22Rv1 (cell line): ENCODE data around the gene SGSM2.

Experiments
- ZFX ChIP-seq: fragments of 450-650 bp; IDR thresholded peaks from 2 replicates; pipeline ENCODE4 v1.6.1; 2017; ENCODE audit warnings: antibody characterized with exemption, borderline replicate concordance
- TF ChIP-seq, protein P1 (sequence below): fragments of 450-650 bp; IDR thresholded peaks from 2 replicates; pipeline ENCODE4 v1.5.1; 2017; ENCODE audit warnings: mild to moderate bottlenecking

GRCh38 chr17:2423271-2423670, 86.0 kb downstream of the SGSM2 start:
- TF ChIP-seq, protein P1, sequence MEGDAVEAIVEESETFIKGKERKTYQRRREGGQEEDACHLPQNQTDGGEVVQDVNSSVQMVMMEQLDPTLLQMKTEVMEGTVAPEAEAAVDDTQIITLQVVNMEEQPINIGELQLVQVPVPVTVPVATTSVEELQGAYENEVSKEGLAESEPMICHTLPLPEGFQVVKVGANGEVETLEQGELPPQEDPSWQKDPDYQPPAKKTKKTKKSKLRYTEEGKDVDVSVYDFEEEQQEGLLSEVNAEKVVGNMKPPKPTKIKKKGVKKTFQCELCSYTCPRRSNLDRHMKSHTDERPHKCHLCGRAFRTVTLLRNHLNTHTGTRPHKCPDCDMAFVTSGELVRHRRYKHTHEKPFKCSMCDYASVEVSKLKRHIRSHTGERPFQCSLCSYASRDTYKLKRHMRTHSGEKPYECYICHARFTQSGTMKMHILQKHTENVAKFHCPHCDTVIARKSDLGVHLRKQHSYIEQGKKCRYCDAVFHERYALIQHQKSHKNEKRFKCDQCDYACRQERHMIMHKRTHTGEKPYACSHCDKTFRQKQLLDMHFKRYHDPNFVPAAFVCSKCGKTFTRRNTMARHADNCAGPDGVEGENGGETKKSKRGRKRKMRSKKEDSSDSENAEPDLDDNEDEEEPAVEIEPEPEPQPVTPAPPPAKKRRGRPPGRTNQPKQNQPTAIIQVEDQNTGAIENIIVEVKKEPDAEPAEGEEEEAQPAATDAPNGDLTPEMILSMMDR, result no peak
- no peak for TF ChIP-seq ZFX
